NCI-H526 treated with DMSO at 0.1 percent for 48 hours (cell line): ENCODE measurements around the gene RNF150.

Source experiments
- DNase-seq: peaks from one replicate; lab custom pipeline; 2025; lab: John Stamatoyannopoulos, UW

RNF150 gene

GRCh38 chr4:140906993-140907962 lies 226.0 kb downstream of the RNF150 start:
- DNase-seq, result no peak

GRCh38 chr4:140904904-140905303 lies 228.4 kb downstream of the RNF150 start:
- no peak for DNase-seq

GRCh38 chr4:140903522-140904475 lies 229.5 kb downstream of the RNF150 start:
- DNase-seq, result no peak

- DNase-seq, result no peak
These were observed 231.4 kb downstream of the RNF150 start for GRCh38 chr4:140901736-140902336.

GRCh38 chr4:140893939-140894338 lies 239.3 kb downstream of the RNF150 start:
- DNase-seq, result no peak

GRCh38 chr4:140888054-140888453 lies 245.2 kb downstream of the RNF150 start:
- no peak for DNase-seq

GRCh38 chr4:140887467-140887866 lies 245.8 kb downstream of the RNF150 start:
- DNase-seq, result no peak

GRCh38 chr4:140884431-140885058 lies 248.7 kb downstream of the RNF150 start:
- DNase-seq, result peak; percentile 47

GRCh38 chr4:140877781-140878180 lies 255.5 kb downstream of the RNF150 start:
- DNase-seq, result no peak

GRCh38 chr4:140876615-140877364 lies 256.5 kb downstream of the RNF150 start:
- DNase-seq, result no peak

- no peak for DNase-seq
These were observed 257.4 kb downstream of the RNF150 start for GRCh38 chr4:140875746-140876452.

- DNase-seq, result no peak
These were observed 259.2 kb downstream of the RNF150 start for GRCh38 chr4:140874056-140874455.

- no peak for DNase-seq
These were observed 261.9 kb downstream of the RNF150 start for GRCh38 chr4:140871368-140871767.

GRCh38 chr4:140870427-140870826 lies 262.8 kb downstream of the RNF150 start:
- DNase-seq, result no peak

GRCh38 chr4:140869446-140869845 lies 263.8 kb downstream of the RNF150 start:
- DNase-seq, result no peak

- no peak for DNase-seq
These were observed 265.9 kb downstream of the RNF150 start for GRCh38 chr4:140867356-140867755.

- no peak for DNase-seq
These were observed 266.7 kb downstream of the RNF150 start for GRCh38 chr4:140866492-140867005.

GRCh38 chr4:140865253-140866217 lies 267.7 kb downstream of the RNF150 start:
- no peak for DNase-seq

GRCh38 chr4:140863197-140863596 lies 270.1 kb downstream of the RNF150 start:
- DNase-seq, result no peak
